HCT116 (cell line): ENCODE data around the gene EHMT1. TPM values are rescaled to one million over a fixed set of nuclear protein-coding genes. Genes with fewer than 3 reads are reported as not detected.

Experiments used
- ATAC-seq: fragments of 200-7000 bp; cut with Tn5 transposase; 2 replicates; pipeline ENCODE4 v1.9.1; 2020; ENCODE audit warnings: mild to moderate bottlenecking, moderate library complexity
- BruUV-seq: library from RNA; stranded (reverse); fragments of 400-500 nt; replicated peaks from 2 replicates; lab custom pipeline; 2021; lab: Mats Ljungman, UMichigan
- CTCF ChIA-PET: fragments of 300-600 bp; sonication (Branson Sonifier 250); formaldehyde crosslinking; loops from one replicate; lab custom pipeline; 2021; ENCODE audit warnings: antibody characterized with exemption; lab: Charles Lee
- POLR2A ChIA-PET: fragments of 300-600, 350-600 bp; sonication (Branson Sonifier 250); formaldehyde crosslinking; loops from one replicate; lab custom pipeline; 2021; ENCODE audit warnings: antibody characterized with exemption; lab: Charles Lee
- RAD21 ChIA-PET, 2 experiments: fragments of 300-600 bp; sonication (Branson Sonifier 250); formaldehyde crosslinking; loops; one replicate each; lab custom pipeline; 2023; ENCODE audit warnings: low total read pairs in 2 of 2; ENCODE audit not compliant: uncharacterized antibody in 2 of 2, unreplicated experiment in 2 of 2, low non-redundant PET in 1 of 2; lab: Charles Lee
- DNase-seq: peaks from one replicate; pipeline ENCODE4 v3.0.0-alpha.2; 2010; ENCODE audit warnings: low read depth, low spot score
- H2AFZ ChIP-seq: fragments of 200-600 bp; shearing (Covaris generic), sonication (generic); 2 replicates; pipeline ENCODE4 v1.6.1; 2017; ENCODE audit warnings: low read depth, mixed run types, mixed read lengths, antibody characterized with exemption, low read length; ENCODE audit not compliant: poor library complexity, severe bottlenecking
- H3K27ac ChIP-seq: 2 replicates; pipeline ENCODE4 v1.5.1; 2012; ENCODE audit warnings: low read depth, low read length
- H3K27me3 ChIP-seq: fragments of 200-600 bp; sonication (generic); 2 replicates; pipeline ENCODE4 v1.6.1; 2016; ENCODE audit warnings: mixed run types, low read length, mixed read lengths; ENCODE audit not compliant: insufficient read depth
- H3K36me3 ChIP-seq, 2 experiments: fragments of 200-500 bp in 1 of 2; fragments of 200-600 bp in 1 of 2; sonication (Bioruptor generic) in 1 of 2; sonication (generic) in 1 of 2; 2 replicates each; pipeline versions ENCODE4 v1.5.1 to v1.6.1; 2014 to 2016; ENCODE audit warnings: low read length in 2 of 2, inconsistent platforms in 1 of 2, mixed read lengths in 1 of 2, mixed run types in 1 of 2; ENCODE audit not compliant: insufficient read depth in 2 of 2, control insufficient read depth in 1 of 2
- H3K4me1 ChIP-seq, 2 experiments: fragments of 200-600 bp in 1 of 2; sonication (generic) in 1 of 2; 2 replicates each; pipeline versions ENCODE4 v1.5.1 to v1.6.1; 2012 to 2017; ENCODE audit warnings: low read length in 2 of 2, inconsistent platforms in 1 of 2, mild to moderate bottlenecking in 1 of 2, mixed read lengths in 1 of 2, mixed run types in 1 of 2, moderate library complexity in 1 of 2; ENCODE audit not compliant: insufficient read depth in 2 of 2, control insufficient read depth in 1 of 2
- H3K4me2 ChIP-seq: fragments of 200-600 bp; sonication (generic); 2 replicates; pipeline ENCODE4 v1.6.1; 2017; ENCODE audit warnings: mixed run types, low read length, mixed read lengths
- H3K4me3 ChIP-seq, 2 experiments: fragments of 200-600 bp in 1 of 2; sonication (generic) in 1 of 2; replicated peaks in 1 of 2; 2 replicates each; pipeline ENCODE4 v1.5.1; 2011 to 2016; ENCODE audit warnings: low read length in 2 of 2, control low read depth in 1 of 2, low read depth in 1 of 2, mild to moderate bottlenecking in 1 of 2, mixed read lengths in 1 of 2, mixed run types in 1 of 2
- H3K79me2 ChIP-seq: fragments of 200-600 bp; sonication (generic); 2 replicates; pipeline ENCODE4 v1.6.1; 2017; ENCODE audit warnings: mild to moderate bottlenecking, mixed run types, low read length, moderate library complexity, mixed read lengths; ENCODE audit not compliant: insufficient read depth
- H3K9ac ChIP-seq: fragments of 200-600 bp; sonication (generic); 2 replicates; pipeline ENCODE4 v1.6.1; 2016; ENCODE audit warnings: low read length, mixed read lengths
- H3K9me2 ChIP-seq: fragments of 200-600 bp; sonication (generic), shearing (Covaris generic); 2 replicates; pipeline ENCODE4 v1.6.1; 2017; ENCODE audit warnings: mixed run types, mild to moderate bottlenecking, moderate library complexity; ENCODE audit not compliant: insufficient read depth
- H3K9me3 ChIP-seq, 2 experiments: fragments of 200-500 bp in 1 of 2; fragments of 200-600 bp in 1 of 2; sonication (Bioruptor generic) in 1 of 2; sonication (generic) in 1 of 2; 2 replicates each; pipeline ENCODE4 v1.6.1; 2014 to 2017; ENCODE audit warnings: low read length in 2 of 2, mixed read lengths in 2 of 2, inconsistent platforms in 1 of 2, low read depth in 1 of 2, mild to moderate bottlenecking in 1 of 2, mixed run types in 1 of 2, moderate library complexity in 1 of 2; ENCODE audit not compliant: control insufficient read depth in 1 of 2, insufficient read depth in 1 of 2
- H4K20me1 ChIP-seq: fragments of 200-600 bp; sonication (generic), shearing (Covaris generic); 2 replicates; pipeline ENCODE4 v1.6.1; 2017; ENCODE audit warnings: mixed run types, mild to moderate bottlenecking, moderate library complexity; ENCODE audit not compliant: insufficient read depth
- CEBPB ChIP-seq: IDR thresholded peaks from 2 replicates; pipeline ENCODE4 v1.6.1; 2012; ENCODE audit warnings: low read depth
- CTCF ChIP-seq, 3 experiments: fragments of 200-600 bp in 1 of 3; sonication (generic) in 1 of 3; IDR thresholded peaks in 2 of 3; conservative IDR thresholded peaks in 1 of 3; 2 replicates each; pipeline ENCODE4 v1.5.1; 2012 to 2017; ENCODE audit warnings: low read depth in 2 of 3, low read length in 2 of 3, antibody characterized with exemption in 1 of 3, borderline replicate concordance in 1 of 3, control low read depth in 1 of 3, mild to moderate bottlenecking in 1 of 3, mixed read lengths in 1 of 3, mixed run types in 1 of 3, moderate library complexity in 1 of 3; ENCODE audit not compliant: insufficient read depth in 1 of 3
- EGR1 ChIP-seq: IDR thresholded peaks from 2 replicates; pipeline ENCODE4 v1.6.1; 2012; ENCODE audit warnings: low read depth
- ELF1 ChIP-seq: IDR thresholded peaks from 2 replicates; pipeline ENCODE4 v1.6.1; 2012; ENCODE audit warnings: low read depth, borderline replicate concordance
- EZH2 ChIP-seq: fragments of 200-600 bp; sonication (generic); IDR thresholded peaks from 2 replicates; pipeline ENCODE4 v1.6.1; 2017; ENCODE audit warnings: antibody characterized with exemption, mixed run types
- EZH2phosphoT487 ChIP-seq: fragments of 200-600 bp; IDR thresholded peaks from 2 replicates; pipeline ENCODE4 v1.6.1; 2018; ENCODE audit warnings: antibody characterized with exemption, borderline replicate concordance
- FOSL1 ChIP-seq: IDR thresholded peaks from 2 replicates; pipeline ENCODE4 v1.6.1; 2012; ENCODE audit warnings: low read depth
- JUND ChIP-seq: IDR thresholded peaks from 2 replicates; pipeline ENCODE4 v1.6.1; 2012
- MAX ChIP-seq: IDR thresholded peaks from 2 replicates; pipeline ENCODE4 v1.6.1; 2012
- POLR2AphosphoS5 ChIP-seq: IDR thresholded peaks from 2 replicates; pipeline ENCODE4 v1.6.1; 2011; ENCODE audit warnings: mild to moderate bottlenecking, low read depth, low read length, moderate library complexity
- RAD21 ChIP-seq: IDR thresholded peaks from 2 replicates; pipeline ENCODE4 v1.6.1; 2012; ENCODE audit warnings: low read depth, mild to moderate bottlenecking
- REST ChIP-seq: IDR thresholded peaks from 2 replicates; pipeline ENCODE4 v1.6.1; 2012; ENCODE audit warnings: low read depth
- SIN3A ChIP-seq: IDR thresholded peaks from 2 replicates; pipeline ENCODE4 v1.6.1; 2012; ENCODE audit warnings: low read depth
- SP1 ChIP-seq: IDR thresholded peaks from 2 replicates; pipeline ENCODE4 v1.6.1; 2012; ENCODE audit warnings: low read depth
- SRF ChIP-seq: IDR thresholded peaks from 2 replicates; pipeline ENCODE4 v1.6.1; 2012; ENCODE audit warnings: low read depth
- YY1 ChIP-seq: IDR thresholded peaks from 2 replicates; pipeline ENCODE4 v1.6.1; 2011; ENCODE audit warnings: low read length, low read depth, moderate library complexity, mild to moderate bottlenecking; ENCODE audit not compliant: insufficient replicate concordance; ENCODE audit errors: extremely low read depth
- ZBTB33 ChIP-seq: IDR thresholded peaks from 2 replicates; pipeline ENCODE4 v1.6.1; 2011; ENCODE audit warnings: mild to moderate bottlenecking, low read length, moderate library complexity; ENCODE audit not compliant: insufficient replicate concordance; ENCODE audit errors: extremely low read depth
- ZFX ChIP-seq: fragments of 450-650 bp; IDR thresholded peaks from 2 replicates; pipeline ENCODE4 v1.6.1; 2017
- ZNF274 ChIP-seq: fragments of 200-500 bp; sonication (Bioruptor generic); IDR thresholded peaks from 2 replicates; pipeline ENCODE4 v1.6.1; 2014; ENCODE audit warnings: mild to moderate bottlenecking, low read depth, low read length, inconsistent platforms
- intact Hi-C: fragments of 100-400 bp; cut with micrococcal nuclease; formaldehyde crosslinking; loops from 2 replicates; pipeline ENCODE4 v1.10.0; 2022
- total RNA-seq: library from RNA; stranded (reverse); gene quantifications from one replicate; pipeline ENCODE4 v1.2.1, GENCODE V29; 2021; ENCODE audit not compliant: unreplicated experiment

EHMT1 gene
- total RNA-seq, 1 experiment from 2014 or later: 86.1 TPM

GRCh38 chr9:137802521-137803243 lies 183.9 kb downstream of the EHMT1 start:
- H3K4me2 ChIP-seq: no peak overlapping the region
- BruUV-seq: no TSS peak
- POLR2A ChIA-PET: no interaction called here
- RAD21 ChIA-PET: no interaction called here
- H3K4me3 ChIP-seq: no peak overlapping the region
- CTCF ChIA-PET: no interaction called here
- no peak for ATAC-seq
- H3K79me2 ChIP-seq: no peaks in the 10 kb centered on the region
- intact Hi-C loops: no loop called here
- DNase-seq: no peak
- TF ChIP-seq ZFX (no peak), EZH2phosphoT487 (no peak), SIN3A (no peak), ZNF274 (no peak), RAD21 (no peak), CEBPB (no peak), ELF1 (no peak), ZBTB33 (no peak), SP1 (no peak), EGR1 (no peak), FOSL1 (no peak), POLR2AphosphoS5 (no peak), CTCF (IDR thresholded peaks at IDR 0.05 in 2 of 3, conservative IDR thresholded peaks at IDR 0.05 in 1 of 3; ENCODE audit: borderline replicate concordance in 1 of 3, insufficient read depth in 1 of 3, low read depth in 2 of 3, low read length in 2 of 3) (no peak), SRF (no peak), REST (no peak), JUND (no peak), MAX (no peak), YY1 (no peak), EZH2 (no peak)
- H2AFZ ChIP-seq: no peak overlapping the region
- no peaks in the 10 kb centered on the region for H3K4me1 ChIP-seq
- peaks cover 11 to 20% of the 10 kb centered on the region in 2 experiments; a peak in 3 of 4 replicates for H3K36me3 ChIP-seq
- no peak overlapping the region for H3K9ac ChIP-seq
- H3K9me2 ChIP-seq: no peaks in the 10 kb centered on the region
- no peak overlapping the region for H3K27ac ChIP-seq
- 0 out of 2 replicates have a peak, but pooled peaks cover 3% of the 10 kb centered on the region for H4K20me1 ChIP-seq
- no peaks in the 10 kb centered on the region for H3K27me3 ChIP-seq
- no peaks in the 10 kb centered on the region for H3K9me3 ChIP-seq
